ENCODE data around the gene TMEM190.

- TF ChIP-seq CTCF (IDR thresholded peaks at IDR 0.05 in 8 of 11, conservative IDR thresholded peaks at IDR 0.05 in 3 of 11) (no peak), POLR2AphosphoS5 (IDR thresholded peaks at IDR 0.05) (no peak), POLR2A (IDR thresholded peaks at IDR 0.05) (no peak)
Measured at GRCh38 chr19:55368701-55369563, 7.7 kb upstream of the TMEM190 start.
